Tibial artery (tissue), 4 donors: Measurements from ENCODE around the gene PLA2G4D.

Source experiments
- DNase-seq, 2 donors: peaks; one replicate each; pipeline ENCODE4 v3.0.0-alpha.2; 2019
- H3K27ac ChIP-seq, 2 donors: fragments of 200-600 bp; sonication (generic) in 1 of 2; 1 replicate in 1 of 2; 2 replicates in 1 of 2; pipeline ENCODE4 v1.5.1; 2018 to 2019; ENCODE audit warnings: mild to moderate bottlenecking in 1 of 2
- H3K27me3 ChIP-seq, 2 donors: fragments of 200-600 bp; sonication (generic) in 1 of 2; one replicate each; pipeline versions ENCODE4 v1.5.1 to v1.6.0; 2016 to 2019
- H3K36me3 ChIP-seq, 3 donors: fragments of 200-600 bp; sonication (generic) in 2 of 3; one replicate each; pipeline ENCODE4 v1.5.1; 2016 to 2019; ENCODE audit warnings: mild to moderate bottlenecking in 2 of 3
- H3K4me1 ChIP-seq, 4 donors: fragments of 200-600 bp; sonication (generic) in 2 of 4; 1 replicate in 3 of 4; 2 replicates in 1 of 4; pipeline ENCODE4 v1.5.1; 2016 to 2019
- H3K4me3 ChIP-seq, 2 donors: fragments of 200-600 bp; sonication (generic) in 1 of 2; 1 replicate in 1 of 2; 2 replicates in 1 of 2; pipeline ENCODE4 v1.5.1; 2018 to 2019; ENCODE audit warnings: mild to moderate bottlenecking in 2 of 2
- H3K9me3 ChIP-seq, 3 donors: fragments of 200-600 bp; sonication (generic) in 1 of 3; one replicate each; pipeline ENCODE4 v1.5.1; 2016 to 2019
- CTCF ChIP-seq, 2 experiments: fragments of 200-600 bp in 1 of 2; fragments of 450-650 bp in 1 of 2; IDR thresholded peaks; one replicate each; pipeline ENCODE4 v1.5.1; 2017 to 2019; ENCODE audit warnings: antibody characterized with exemption in 2 of 2, mild to moderate bottlenecking in 1 of 2, moderate library complexity in 1 of 2
- intact Hi-C: fragments of 100-400 bp; cut with DNase I; formaldehyde crosslinking; loops from one replicate; pipeline ENCODE4 v1.15.0; 2023; ENCODE audit warnings: low total_unique reads

PLA2G4D gene

GRCh38 chr15:42118650-42119445 is 24.5 kb upstream of the PLA2G4D start:
- no peak for TF ChIP-seq CTCF (IDR thresholded peaks at IDR 0.05)
- DNase-seq: no peak
- Histone ChIP-seq H3K9me3 (no peaks in the 10 kb centered on the region), H3K4me3 (no peak overlapping the region), H3K4me1 (no peaks in the 10 kb centered on the region), H3K27me3 (peaks cover 0 to 10% of the 10 kb centered on the region in 2 donors), H3K36me3 (no peaks in the 10 kb centered on the region), H3K27ac (no peak overlapping the region)
- intact Hi-C loops: no loop called here

- Histone ChIP-seq H3K27ac (no peak overlapping the region), H3K4me1 (no peaks in the 10 kb centered on the region), H3K27me3 (peaks cover 0 to 8% of the 10 kb centered on the region in 2 donors), H3K9me3 (peaks cover 0 to 10% (median 6%) of the 10 kb centered on the region in 3 donors), H3K4me3 (no peak overlapping the region), H3K36me3 (no peaks in the 10 kb centered on the region)
- no peak for DNase-seq
- TF ChIP-seq CTCF (IDR thresholded peaks at IDR 0.05): no peak
- intact Hi-C loops: no loop called here
Observed at GRCh38 chr15:42111924-42112323, 17.6 kb upstream of the PLA2G4D start.

GRCh38 chr15:42110367-42110766 is 16.0 kb upstream of the PLA2G4D start:
- Histone ChIP-seq H3K27ac (no peak overlapping the region), H3K9me3 (peaks cover 0 to 10% (median 6%) of the 10 kb centered on the region in 3 donors), H3K4me3 (no peak overlapping the region), H3K4me1 (no peaks in the 10 kb centered on the region), H3K36me3 (no peaks in the 10 kb centered on the region), H3K27me3 (peaks cover 0 to 14% of the 10 kb centered on the region in 2 donors)
- DNase-seq: no peak
- TF ChIP-seq CTCF (IDR thresholded peaks at IDR 0.05): no peak
- intact Hi-C loops: no loop called here

GRCh38 chr15:42108806-42109205 is 14.4 kb upstream of the PLA2G4D start:
- intact Hi-C loops: no loop called here

GRCh38 chr15:42108189-42108588 is 13.8 kb upstream of the PLA2G4D start:
- no peak for TF ChIP-seq CTCF (IDR thresholded peaks at IDR 0.05)
- Histone ChIP-seq H3K27me3 (peaks cover 0 to 14% of the 10 kb centered on the region in 2 donors), H3K9me3 (peaks cover 0 to 10% (median 6%) of the 10 kb centered on the region in 3 donors), H3K36me3 (no peaks in the 10 kb centered on the region), H3K4me1 (no peaks in the 10 kb centered on the region), H3K4me3 (no peak overlapping the region), H3K27ac (no peak overlapping the region)
- DNase-seq: no peak
- intact Hi-C loops: no loop called here

More at GRCh38 chr15:42108806-42109205, 14.4 kb upstream of the PLA2G4D start:
- Histone ChIP-seq H3K27ac (no peak overlapping the region), H3K4me1 (no peaks in the 10 kb centered on the region), H3K36me3 (no peaks in the 10 kb centered on the region), H3K9me3 (peaks cover 0 to 10% (median 6%) of the 10 kb centered on the region in 3 donors), H3K4me3 (no peak overlapping the region), H3K27me3 (peaks cover 0 to 14% of the 10 kb centered on the region in 2 donors)
- no peak for DNase-seq
- no peak for TF ChIP-seq CTCF (IDR thresholded peaks at IDR 0.05)
